Stimulated activated CD8-positive, alpha-beta memory T cell treated with anti-CD3 and anti-CD28 coated beads, Interleukin-7, amount 100 ng/mL, for 48 hours (primary cell): ENCODE results near the gene PPCS.
A peak's percentile ranks its signal among the peaks of the same experiment; 100 is the strongest.

ENCODE experiments used
- DNase-seq, 2 donors: peaks; one replicate each; pipeline ENCODE4 v3.0.0-alpha.2; 2020; ENCODE audit warnings: low read depth in 1 of 2; ENCODE audit errors: extremely low read depth in 1 of 2

PPCS gene

DNA sequence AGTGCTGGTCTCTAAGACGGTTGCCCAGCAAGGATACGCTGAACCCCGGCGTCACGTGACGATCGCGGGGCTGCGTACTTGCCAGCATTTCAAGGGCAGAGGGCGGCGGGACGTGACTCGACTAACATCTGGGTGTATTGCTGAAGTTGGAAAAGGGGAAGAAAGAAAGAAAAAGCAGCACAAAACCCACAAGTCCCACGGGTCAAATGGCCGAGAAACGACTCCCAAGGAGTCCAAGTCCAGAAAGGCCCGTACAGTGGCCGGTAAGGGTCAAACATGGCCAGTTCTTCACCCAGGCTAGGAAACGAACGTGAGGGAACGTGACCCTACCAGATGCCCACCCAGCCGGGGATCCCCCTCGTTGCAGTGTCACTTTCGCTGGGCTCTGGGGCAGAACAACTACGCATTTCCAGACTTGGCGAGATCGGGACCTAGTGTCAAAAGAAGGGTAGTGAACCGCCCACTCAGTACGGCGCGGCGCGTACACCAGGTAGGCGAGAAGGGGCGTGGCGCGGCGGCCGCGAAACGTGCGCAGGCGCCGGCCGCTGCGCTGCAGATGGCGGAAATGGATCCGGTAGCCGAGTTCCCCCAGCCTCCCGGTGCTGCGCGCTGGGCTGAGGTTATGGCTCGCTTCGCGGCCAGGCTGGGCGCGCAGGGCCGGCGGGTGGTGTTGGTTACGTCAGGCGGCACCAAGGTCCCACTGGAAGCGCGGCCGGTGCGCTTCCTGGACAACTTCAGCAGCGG, at the start of gene PPCS, which contains the start of gene ZMYND12:
TSS of gene PPCS (plus strand) at position 534 of the 744 bp plus-strand sequence. CDS start at position 557, 23 bp downstream.
TSS of gene ZMYND12 (minus strand) at position 13 of the 744 bp plus-strand sequence. CDS start 25 bp downstream, outside the sequence.
- DNase-seq = peak; percentile 83 to 89

DNA sequence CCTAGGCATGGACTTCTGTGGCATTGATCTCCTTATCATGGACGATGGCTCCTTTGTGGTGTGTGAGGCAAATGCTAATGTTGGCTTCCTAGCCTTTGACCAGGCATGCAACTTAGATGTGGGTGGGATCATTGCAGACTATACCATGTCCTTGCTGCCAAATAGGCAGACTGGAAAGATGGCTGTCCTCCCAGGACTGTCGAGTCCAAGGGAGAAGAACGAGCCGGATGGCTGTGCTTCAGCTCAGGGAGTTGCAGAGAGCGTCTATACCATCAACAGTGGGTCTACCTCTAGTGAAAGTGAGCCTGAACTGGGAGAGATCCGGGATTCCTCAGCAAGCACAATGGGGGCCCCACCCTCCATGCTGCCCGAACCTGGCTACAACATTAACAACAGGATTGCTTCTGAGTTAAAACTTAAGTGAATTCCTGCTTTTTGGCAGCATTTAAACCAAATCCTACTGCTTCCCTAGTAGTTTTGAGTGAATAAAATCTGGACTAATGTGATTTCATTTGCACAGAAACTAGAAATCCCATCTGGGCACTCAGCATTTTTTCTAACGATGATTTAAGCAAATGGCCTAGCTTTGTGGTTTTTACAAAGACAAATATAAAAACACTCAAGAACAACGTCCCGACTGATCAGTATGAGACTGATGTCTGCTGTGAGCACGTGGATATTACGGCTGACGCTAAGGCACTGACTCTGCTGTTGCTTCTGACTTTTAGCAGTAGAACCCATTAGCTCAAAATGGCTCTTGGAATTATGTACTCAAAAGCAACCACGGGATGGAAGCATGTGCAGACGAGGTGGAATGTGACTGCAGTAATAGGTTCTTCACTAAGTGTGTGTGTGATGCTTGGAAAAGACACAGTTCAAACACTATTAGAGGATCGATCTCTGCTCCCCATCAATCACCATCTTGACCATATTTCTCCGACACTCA, 41.5 kb upstream of the PPCS start:
- DNase-seq = no peak

DNA sequence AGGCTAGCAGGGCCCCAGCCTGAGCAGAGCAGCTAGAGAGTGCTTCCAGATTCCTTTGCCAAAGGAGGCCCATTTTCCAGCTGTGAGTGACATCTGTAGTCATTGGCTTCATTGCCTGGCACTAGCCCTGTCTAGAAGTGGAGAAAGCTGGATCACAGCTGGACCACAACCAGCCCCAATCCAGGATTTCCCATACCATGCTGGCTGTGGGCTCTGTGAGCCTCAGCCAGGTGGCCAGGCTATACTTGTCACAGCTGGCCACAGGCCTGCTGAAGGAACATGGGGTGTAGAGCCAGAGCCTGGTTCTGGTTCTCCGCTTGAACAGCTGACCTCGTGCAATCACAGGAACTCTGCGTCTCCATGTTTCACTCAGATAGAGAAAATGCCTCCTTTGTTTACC, 39.2 kb upstream of the PPCS start:
- DNase-seq = no peak

DNA sequence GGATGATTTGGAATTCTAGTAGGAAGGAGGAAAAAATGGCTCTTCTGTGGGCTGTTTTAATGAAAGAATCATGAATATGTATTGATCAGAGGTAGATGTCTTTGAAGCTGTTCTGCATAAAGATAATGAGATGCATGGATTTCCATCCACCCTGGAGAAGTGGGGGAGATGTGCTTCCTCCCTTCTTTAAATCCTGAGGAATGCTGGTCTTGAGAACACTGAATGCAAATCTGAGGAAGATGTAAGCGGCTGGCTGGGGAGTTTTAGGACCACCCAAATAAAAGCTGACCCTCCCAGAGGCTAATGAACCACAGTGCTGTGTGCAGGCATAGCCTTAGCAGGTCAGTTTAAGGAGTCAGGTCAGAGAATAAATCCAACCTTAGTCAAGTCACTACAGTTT, 37.8 kb upstream of the PPCS start:
- DNase-seq = no peak

DNA sequence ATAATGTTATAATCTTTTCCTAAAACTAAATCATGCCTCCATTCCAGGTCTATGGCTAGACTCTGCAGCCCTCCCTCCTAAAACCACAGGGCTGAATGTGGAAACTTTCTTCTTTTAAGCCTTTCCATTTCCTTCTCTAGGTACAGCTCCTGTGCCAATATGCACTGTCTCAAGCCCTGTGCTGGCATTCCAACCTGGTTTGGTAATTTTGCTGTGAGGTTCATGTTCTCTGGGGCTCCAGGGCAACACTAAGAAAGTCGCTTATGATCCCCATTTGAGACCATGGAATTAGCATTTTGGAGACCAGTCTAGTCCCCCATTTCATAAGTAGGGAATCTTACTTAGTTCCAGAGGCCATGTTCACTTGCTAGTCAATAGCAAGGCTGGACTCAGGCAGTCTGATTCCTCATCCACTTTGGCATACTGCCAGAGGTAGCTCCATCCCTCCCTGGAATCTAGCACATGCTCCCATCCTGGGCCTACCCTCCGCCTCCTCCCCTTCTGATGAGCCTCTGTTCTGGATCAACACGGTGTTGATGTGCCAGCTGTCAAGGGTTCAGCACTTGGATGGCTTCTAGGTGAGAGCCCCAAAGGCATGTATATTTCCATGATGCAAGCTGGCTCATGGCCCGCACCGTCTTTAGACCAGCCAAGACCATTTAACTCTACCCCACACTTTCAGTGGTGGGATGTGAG, 37.1 kb upstream of the PPCS start:
- DNase-seq = no peak

DNA sequence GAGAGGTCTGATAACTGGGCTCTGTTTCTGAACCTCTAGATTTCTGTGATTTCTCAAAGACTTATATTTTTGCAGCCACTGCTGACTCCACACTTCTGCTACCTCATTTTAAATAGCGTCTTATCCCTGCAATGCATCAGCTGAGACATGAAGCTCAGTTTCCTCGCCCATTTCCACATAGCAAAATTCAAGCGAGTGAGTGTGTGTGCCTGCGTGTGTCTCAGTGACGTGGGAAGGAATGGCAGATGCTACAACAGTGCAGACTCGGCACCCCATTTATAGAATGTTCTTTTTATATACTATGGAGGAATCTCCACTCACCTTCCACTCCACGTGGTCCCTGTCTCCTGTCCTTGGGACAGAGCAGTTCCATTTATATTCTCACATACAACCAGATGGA, 36.2 kb upstream of the PPCS start:
- no peak for DNase-seq

DNA sequence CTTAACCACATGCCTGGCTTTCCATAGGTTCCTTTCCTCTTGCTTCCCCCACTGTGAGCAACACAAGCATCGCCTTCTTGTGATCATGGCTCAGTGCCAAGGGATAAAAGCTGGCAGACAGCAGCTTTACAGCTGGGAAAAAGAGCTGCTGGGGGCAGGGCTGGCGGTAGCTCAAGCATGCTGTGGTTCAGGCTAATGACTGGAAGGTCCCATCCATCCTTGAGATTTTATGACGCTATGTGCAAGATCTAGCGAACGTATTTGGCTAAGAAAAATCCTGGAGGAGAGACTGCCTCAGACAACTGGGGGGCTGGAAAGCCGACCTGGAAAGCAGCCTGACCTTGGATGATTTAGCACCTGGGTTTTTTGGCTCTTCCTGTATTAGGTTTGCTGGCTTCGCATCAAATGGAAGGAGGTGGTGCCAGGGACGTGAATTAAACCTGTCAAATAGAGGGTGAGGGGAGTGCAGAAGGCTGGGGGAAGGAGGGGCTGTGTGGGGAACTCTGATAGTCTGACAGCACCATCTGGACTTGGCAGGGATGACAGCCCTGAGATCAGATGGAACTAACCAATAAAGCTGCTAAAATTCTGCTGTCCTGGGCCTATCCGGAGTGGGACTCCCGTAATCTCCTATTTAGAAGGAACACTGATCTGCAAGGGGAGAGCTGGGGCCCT, 35.3 kb upstream of the PPCS start:
- DNase-seq = no peak

DNA sequence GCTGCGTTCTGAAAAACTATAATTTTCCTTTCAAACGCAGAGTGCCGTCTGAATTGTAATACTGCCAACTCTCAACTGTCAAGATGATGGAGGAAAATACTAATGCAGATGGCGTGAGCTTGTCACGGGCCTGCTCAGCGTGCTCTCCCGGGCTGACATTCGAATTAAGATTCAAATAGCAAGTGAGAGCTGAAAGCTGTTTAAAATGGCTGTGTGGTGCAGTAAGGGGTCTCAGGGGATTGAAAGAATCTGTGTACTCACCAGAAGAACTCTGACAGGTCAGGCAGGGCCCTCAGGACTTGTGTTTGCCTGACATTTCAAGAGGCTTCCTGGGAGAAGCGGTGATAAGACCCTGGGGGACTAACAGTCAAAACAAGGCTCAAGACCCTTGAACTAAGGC, 33.6 kb upstream of the PPCS start:
- DNase-seq = no peak

DNA sequence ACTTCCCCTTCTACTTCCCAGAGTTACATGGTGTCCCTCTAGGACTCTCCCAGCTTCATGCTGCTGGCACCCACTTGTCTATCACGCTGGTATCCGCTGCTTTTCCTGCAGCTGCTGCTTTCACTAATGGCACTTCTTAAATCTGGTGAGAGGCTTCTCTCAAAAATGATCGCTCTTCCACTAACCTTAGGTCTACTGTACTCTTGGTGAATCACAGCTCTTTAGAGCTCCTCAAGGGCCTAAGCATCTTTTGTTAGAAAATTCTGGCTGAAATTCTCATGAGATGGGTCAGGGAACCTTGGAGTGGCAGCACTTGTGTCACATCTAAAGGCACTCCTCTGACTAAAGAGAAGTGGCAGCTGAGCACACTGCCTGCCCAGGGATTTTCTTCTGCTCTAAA, 32.7 kb upstream of the PPCS start:
- no peak for DNase-seq

DNA sequence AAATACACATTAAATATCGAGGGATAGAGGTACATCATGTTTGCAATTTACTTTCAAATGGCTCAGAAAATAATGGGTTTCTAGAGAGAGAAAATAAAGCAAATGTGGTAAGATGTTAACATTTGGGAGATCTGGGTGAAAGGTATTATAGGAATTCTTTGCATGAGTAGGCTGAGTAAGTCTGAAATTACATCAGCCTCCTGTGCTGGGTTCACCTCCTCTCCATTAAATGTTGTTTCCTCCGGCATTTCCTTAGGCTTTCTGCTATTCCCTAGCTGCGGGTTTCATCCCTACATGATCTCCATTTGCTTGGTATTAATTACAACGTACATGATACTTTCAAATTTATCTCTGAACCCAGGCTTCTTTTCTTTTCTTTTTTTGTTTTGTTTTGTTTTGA, 32.1 kb upstream of the PPCS start:
- DNase-seq = no peak

DNA sequence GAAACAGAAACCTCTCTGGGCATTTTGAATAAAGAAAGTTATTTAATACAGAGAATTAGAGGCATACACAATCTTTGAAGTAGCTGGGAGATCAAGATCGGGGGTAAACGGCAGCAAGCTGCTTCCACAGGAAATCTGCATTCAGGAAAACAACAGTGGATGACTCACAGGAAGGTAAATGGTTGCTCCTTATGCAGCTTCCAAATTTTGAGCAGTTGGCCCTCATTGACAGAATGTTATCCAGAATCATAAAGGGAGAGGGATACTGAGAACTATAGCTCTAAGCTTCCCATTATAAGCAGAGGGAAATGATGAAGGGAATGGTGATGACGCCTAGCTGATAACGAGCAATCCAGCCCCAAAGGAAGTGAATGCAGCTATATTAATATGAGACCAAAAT, 29.1 kb upstream of the PPCS start:
- no peak for DNase-seq

DNA sequence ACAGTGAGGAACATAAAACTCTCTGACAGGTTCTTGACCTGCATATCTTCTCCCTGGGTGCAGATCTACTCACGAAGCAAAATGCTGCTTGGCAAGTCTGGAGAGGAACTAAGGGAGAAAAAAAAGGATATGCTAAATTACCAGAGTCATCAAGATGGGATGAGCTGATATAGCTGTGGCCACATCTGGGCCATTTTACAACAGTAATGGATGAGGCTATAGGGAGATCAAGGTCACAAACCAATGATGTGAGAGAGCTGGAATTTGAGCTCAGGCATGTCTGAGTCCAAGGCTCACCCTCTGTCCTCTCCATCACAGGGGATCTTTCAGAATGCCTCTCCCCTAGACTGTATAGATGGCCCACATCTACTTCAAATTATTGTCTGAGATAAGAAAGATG, 26.7 kb upstream of the PPCS start:
- DNase-seq = no peak

DNA sequence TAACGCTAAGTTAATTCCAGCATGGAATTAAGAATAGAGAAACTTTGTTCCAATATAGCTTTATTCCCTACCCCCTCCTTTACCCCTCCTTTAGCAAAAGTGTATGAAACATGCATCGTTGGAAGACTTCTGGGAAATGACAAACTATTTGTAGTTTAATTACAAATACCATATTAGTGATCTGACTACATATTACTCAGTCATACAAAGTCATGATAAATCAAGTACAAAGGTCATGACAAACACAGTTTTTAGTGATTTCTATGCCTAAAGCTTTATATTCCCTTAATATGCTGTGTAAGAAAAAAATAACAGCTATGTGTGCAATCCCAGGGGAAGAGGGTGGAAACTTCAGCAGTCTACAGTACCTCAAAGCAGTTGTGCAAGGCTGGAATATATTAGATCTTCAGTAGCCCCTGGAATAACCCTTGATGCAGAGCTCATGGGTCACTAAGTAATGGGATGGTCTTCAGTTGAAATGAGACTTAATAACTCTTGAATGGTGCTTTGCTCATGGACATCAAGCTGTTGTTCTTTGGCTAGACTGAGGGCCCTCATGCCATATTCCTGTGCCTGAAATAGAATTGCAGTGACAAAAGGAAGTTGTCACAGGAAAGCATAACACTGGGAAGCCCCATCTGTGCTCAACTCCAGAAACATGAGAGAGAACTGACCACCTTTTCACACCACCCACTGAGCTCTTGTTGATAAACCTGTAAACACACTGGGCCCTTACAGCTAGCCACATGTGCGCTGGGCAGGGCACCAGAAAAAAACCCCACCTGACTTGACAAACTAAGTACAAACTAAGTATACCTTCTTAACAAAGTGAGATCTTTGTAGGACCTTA, 25.8 kb upstream of the PPCS start:
- DNase-seq = no peak

DNA sequence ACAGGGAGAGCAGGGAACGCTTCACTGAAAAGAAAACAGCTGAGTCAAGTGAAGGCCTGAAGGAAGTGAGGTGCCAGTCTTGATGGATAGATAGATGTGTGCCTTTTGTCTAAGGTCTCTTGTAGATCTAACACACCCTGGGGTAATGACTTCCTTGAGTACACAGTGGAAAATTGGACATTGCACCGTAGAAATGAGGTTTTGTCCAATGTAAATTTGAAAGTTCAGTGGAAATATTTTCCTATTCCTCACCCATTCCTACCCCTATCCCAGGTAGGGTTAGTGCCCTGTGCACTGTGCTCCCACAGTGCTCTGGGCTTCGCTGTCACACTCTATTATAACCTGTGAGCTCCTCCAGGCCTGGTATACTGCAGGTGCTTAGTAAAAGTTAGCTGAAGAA, 24.8 kb upstream of the PPCS start:
- no peak for DNase-seq

DNA sequence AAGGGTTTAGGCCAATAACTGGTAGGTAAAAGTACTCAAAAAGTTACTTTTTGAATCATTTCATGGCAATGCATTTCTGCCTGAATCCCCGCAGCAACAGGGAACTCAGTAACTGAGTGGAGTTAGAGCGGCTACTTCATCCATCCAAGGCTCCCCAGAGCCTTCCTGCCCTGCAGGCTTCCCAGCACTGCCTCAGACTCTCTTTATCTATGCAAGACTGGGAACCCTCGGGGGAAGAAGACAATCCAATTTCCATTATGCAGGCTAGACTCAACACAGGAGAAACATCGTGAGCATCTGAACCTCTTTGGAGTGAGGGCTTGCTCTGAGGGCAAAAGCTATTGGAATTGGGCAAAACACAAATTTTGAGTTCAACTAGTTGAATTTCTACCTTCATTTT, 23.6 kb upstream of the PPCS start:
- DNase-seq = no peak

DNA sequence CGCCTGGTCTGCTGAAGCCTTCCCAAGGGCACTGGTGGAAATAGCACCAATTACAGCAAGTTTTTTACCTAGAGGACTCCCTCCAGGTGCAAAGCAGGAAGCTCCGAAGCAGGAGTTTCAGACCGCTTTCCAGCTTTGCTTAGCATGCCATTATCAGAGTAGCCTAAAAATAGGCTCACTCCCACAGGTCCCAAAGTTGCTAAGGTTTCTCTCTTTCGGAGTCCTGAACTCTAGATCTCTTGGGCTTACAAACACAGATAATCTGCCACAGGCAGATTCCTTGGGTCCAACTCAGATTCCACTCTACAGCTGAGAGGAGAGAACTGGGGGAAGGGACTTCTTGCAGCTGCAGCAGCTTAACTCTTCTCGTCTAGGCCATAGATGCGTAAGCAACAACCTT, 23.0 kb upstream of the PPCS start:
- DNase-seq = no peak

DNA sequence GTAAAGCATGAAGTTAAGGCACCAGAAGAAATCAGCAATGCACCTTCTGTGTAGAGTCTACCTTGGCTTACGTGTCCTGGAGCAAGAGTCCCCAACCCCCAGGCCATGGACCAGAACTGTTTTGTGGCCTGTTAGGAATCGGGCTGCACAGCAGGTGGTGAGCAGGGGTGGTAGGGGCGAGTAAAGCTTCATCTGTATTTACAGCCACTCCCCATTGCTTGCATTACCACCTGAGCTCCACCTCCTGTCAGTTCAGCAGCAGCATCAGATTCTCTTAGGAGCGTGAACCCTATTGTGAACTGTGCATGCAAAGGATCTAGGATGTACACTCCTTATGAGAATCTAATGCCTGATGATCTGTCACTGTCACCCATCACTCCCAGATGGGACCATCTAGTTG, 22.0 kb upstream of the PPCS start:
- DNase-seq = no peak

DNA sequence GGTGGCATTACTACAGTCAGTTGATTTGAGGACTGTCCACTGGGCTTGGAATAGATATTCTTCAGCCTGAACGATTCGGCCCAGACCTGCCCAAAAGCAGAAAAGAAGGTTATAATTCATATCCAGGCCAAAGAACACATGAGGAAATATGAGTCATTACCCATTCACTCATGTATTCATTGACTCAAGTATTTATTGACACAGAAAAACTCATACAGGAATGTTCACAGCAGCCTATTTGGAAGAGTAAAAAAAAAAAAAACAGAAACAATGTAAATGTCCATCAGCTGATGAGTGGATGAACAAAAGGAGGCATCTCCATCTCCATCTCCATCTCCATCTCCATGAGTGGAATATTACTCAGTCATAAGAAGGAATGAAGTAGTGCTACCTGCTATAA, 16.4 kb upstream of the PPCS start:
- DNase-seq = no peak

DNA sequence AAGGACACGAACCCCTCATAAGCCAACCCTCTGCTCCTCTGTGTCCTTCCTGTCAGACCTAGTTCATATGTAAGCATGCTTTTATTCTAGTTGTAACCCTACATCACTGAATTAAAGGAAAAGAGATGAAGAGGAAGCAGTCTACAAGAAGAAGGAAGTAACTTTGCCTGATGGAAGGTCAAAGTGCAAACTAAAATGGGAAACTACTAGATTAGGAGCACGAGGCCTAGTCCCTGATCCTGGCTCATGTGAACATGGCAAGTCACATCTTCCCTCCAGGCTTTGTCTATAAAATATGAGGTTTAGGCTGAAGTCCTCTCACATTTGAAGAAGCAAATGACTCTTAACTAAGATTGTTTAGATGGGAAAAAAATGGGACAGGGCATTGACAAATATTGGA, 13.7 kb upstream of the PPCS start:
- DNase-seq = no peak

DNA sequence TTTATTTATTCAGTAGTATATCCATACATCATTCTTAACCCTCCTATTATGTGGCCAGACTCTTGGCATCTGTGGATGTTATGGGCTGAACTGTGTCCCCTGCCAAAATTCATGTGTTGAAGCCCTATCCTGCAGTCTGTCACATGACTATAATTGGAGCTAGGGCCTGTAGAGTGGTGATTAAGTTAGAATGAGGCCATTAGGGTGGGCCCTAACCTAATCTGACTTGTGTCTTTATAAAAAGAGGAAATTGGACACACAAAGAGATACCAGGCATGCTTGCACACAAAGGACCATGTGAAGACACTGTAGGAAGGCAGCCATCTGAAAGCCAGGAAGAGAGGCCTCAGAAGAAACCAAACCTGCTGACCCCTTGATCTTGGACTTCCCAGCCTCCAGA, 7.1 kb upstream of the PPCS start:
- no peak for DNase-seq
